Tibial nerve (tissue), 4 donors: Measurements from ENCODE around the gene PLEKHO1. TPM values are rescaled to one million over a fixed set of nuclear protein-coding genes. Genes with fewer than 3 reads are reported as not detected.

ENCODE experiments used
- DNase-seq, 2 donors: peaks; one replicate each; pipeline ENCODE4 v3.0.0-alpha.2; 2019; ENCODE audit warnings: low spot score in 2 of 2
- H3K27ac ChIP-seq, 4 donors: fragments of 200-600 bp; sonication (generic) in 3 of 4; one replicate each; pipeline ENCODE4 v1.5.1; 2017 to 2019; ENCODE audit warnings: mild to moderate bottlenecking in 1 of 4
- H3K27me3 ChIP-seq, 2 donors: fragments of 200-600 bp; sonication (generic) in 1 of 2; one replicate each; pipeline versions ENCODE4 v1.5.1 to v1.6.0; 2017 to 2019
- H3K36me3 ChIP-seq, 3 donors: fragments of 200-600 bp; sonication (generic); one replicate each; pipeline ENCODE4 v1.5.1; 2018 to 2019
- H3K4me1 ChIP-seq, 4 donors: fragments of 200-600 bp; sonication (generic) in 3 of 4; one replicate each; pipeline ENCODE4 v1.5.1; 2017 to 2019
- H3K4me3 ChIP-seq, 4 donors: fragments of 200-600 bp; sonication (generic) in 3 of 4; one replicate each; pipeline ENCODE4 v1.5.1; 2017 to 2019; ENCODE audit warnings: mild to moderate bottlenecking in 1 of 4, moderate library complexity in 1 of 4
- H3K9me3 ChIP-seq, 4 donors: fragments of 200-600 bp; sonication (generic) in 3 of 4; one replicate each; pipeline ENCODE4 v1.5.1; 2017 to 2019
- CTCF ChIP-seq, 5 experiments: fragments of 200-600 bp in 3 of 5; fragments of 450-650 bp in 2 of 5; sonication (generic) in 3 of 5; IDR thresholded peaks; one replicate each; pipeline ENCODE4 v1.5.1; 2016 to 2019; ENCODE audit warnings: antibody characterized with exemption in 5 of 5, mild to moderate bottlenecking in 3 of 5, moderate library complexity in 2 of 5
- EP300 ChIP-seq, 2 donors: sonication (generic); formaldehyde crosslinking; IDR thresholded peaks; one replicate each; pipeline ENCODE4 v1.6.1; 2017; ENCODE audit warnings: antibody characterized with exemption in 2 of 2, mild to moderate bottlenecking in 1 of 2
- POLR2A ChIP-seq, 2 donors: fragments of 450-650 bp; IDR thresholded peaks; one replicate each; pipeline ENCODE4 v1.6.1; 2017; ENCODE audit warnings: antibody characterized with exemption in 2 of 2, mild to moderate bottlenecking in 2 of 2, moderate library complexity in 2 of 2
- WGBS, 2 donors: methylation state at CpG; one replicate each; pipeline ENCODE4 v1.1.5; 2018; 5-methylcytosine and 5-hydroxymethylcytosine counted together
- total RNA-seq, 4 donors: library from RNA; depleted of rRNA; stranded (reverse); fragments of >200 nt; gene quantifications; one replicate each; pipeline ENCODE4 v1.1.0, GENCODE V29; 2016

Gene PLEKHO1
- total RNA-seq, 4 donors from 2014 or later: 37.8 to 55.2 (median 39.9) TPM

GRCh38 chr1:150186789-150187559, 37.3 kb downstream of the PLEKHO1 start:
- no peak for DNase-seq
- WGBS, 2 donors: 27 to 29% methylated on average over 10 of the region's 10 CpGs
- TF ChIP-seq POLR2A (IDR thresholded peaks at IDR 0.05) (no peak), CTCF (IDR thresholded peaks at IDR 0.05) (peak; percentile 22 to 65 (median 42)), EP300 (IDR thresholded peaks at IDR 0.05) (peak in 1 of 2 donors; percentile 51)
- Histone ChIP-seq H3K4me3 (no peak overlapping the region), H3K36me3 (no peaks in the 10 kb centered on the region), H3K4me1 (peaks cover 0 to 14% (median 7%) of the 10 kb centered on the region in 4 donors), H3K27me3 (no peaks in the 10 kb centered on the region), H3K27ac (peak overlapping the region in 3 of 4 donors; percentile 35 to 88 (median 69)), H3K9me3 (no peaks in the 10 kb centered on the region)

- H3K27ac ChIP-seq: no peak overlapping the region
Measured at GRCh38 chr1:150187560-150187931, 37.8 kb downstream of the PLEKHO1 start.

DNA sequence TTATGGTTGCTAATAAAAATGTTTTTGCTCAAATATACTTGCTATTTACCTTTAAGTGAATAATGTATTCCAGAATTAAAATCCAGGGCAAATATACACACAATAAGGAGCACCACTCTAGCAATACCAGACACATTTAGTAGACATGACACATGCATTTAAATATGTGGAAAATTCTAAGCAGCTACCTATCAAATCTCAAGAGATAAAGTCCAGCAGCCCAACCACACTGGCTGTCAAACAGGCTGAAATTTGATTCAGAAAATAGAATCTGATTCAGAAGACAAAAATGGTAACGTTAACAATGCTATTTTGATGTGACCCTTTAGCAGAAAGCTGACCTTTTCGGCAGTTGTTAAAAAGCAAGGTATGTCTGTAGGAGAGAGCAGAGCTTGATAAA, 42.3 kb downstream of the PLEKHO1 start:
- H3K4me3 ChIP-seq: no peak overlapping the region
- TF ChIP-seq EP300 (IDR thresholded peaks at IDR 0.05) (no peak), CTCF (IDR thresholded peaks at IDR 0.05) (no peak), POLR2A (IDR thresholded peaks at IDR 0.05) (no peak)
- no peaks in the 10 kb centered on the region for H3K9me3 ChIP-seq
- no peaks in the 10 kb centered on the region for H3K27me3 ChIP-seq
- no peak for DNase-seq
- H3K36me3 ChIP-seq: no peaks in the 10 kb centered on the region
- 50 to 55% methylated on average over 2 of the region's 2 CpGs for WGBS, 2 donors
- peaks cover 0 to 2% (median under 1%) of the 10 kb centered on the region in 4 donors for H3K4me1 ChIP-seq
- no peak overlapping the region for H3K27ac ChIP-seq

More at GRCh38 chr1:150187560-150187931, 37.8 kb downstream of the PLEKHO1 start:
- no peak for DNase-seq
- no peaks in the 10 kb centered on the region for H3K36me3 ChIP-seq
- TF ChIP-seq POLR2A (IDR thresholded peaks at IDR 0.05) (no peak), CTCF (IDR thresholded peaks at IDR 0.05) (peak in 1 of 5 experiments; percentile 17)
- no peaks in the 10 kb centered on the region for H3K9me3 ChIP-seq
- H3K4me1 ChIP-seq: peaks cover 0 to 14% (median 7%) of the 10 kb centered on the region in 4 donors
- no peaks in the 10 kb centered on the region for H3K27me3 ChIP-seq
- 6 to 14% methylated on average over 3 of the region's 3 CpGs for WGBS, 2 donors
- no peak overlapping the region for H3K4me3 ChIP-seq

DNA sequence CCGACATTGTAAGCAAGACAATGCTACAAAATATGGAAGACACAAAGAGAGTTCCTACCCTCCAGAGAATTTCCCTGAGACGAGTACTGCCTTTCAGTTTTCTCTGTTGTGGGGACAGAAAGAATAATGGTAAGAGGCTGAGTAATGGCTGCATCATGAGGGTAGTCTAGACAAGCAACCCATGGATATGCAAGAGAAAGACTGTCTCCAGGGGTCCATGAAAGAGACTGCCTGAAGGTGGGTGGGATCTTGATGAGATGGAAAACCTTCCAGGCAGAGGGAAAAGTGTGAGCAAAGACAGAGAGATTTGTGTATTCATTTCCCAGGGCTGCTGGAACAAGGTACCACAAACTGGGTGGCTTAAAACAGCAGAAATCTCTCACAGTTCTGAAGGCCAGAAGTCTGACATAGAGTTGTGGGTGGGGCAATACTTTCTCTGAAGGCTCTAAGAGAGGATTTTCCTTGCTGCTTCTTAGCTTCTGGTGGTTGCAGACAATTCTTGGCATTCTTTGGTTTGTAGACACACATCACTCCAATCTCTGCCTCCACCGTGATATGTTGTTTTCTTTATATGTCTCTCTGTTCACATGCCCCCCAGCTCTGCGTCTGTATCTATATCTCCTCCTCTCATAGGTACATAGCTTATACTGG, 44.8 kb downstream of the PLEKHO1 start:
- 80 to 81% methylated on average over 4 of the region's 4 CpGs for WGBS, 2 donors
- no peak for DNase-seq
- Histone ChIP-seq H3K4me1 (no peaks in the 10 kb centered on the region), H3K9me3 (no peaks in the 10 kb centered on the region), H3K27ac (no peak overlapping the region), H3K36me3 (no peaks in the 10 kb centered on the region), H3K4me3 (no peak overlapping the region), H3K27me3 (no peaks in the 10 kb centered on the region)
- TF ChIP-seq CTCF (IDR thresholded peaks at IDR 0.05): no peak
- no peak for TF ChIP-seq EP300 (IDR thresholded peaks at IDR 0.05)
- no peak for TF ChIP-seq POLR2A (IDR thresholded peaks at IDR 0.05)

DNA sequence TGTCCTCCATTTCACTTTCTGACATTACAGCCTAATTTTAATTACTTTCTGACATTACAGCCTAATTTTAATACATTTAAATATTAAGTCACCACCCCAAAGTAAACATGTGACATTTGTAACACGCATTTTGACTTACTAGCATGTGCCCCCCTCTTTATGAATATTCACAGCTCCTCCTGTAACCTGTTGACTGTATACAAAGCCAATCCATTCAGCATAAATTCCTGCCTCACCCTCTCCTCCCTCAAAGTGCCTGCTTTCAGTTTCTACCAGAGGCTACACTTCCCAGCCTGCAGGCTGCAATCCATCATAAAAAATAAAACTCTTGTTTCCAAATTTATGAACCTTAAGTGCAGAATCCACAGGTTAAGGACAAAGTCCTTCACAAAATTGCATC, 46.7 kb downstream of the PLEKHO1 start:
- no peaks in the 10 kb centered on the region for H3K36me3 ChIP-seq
- no peak for DNase-seq
- WGBS, 2 donors: 70 to 73% methylated on average over 1 of the region's 1 CpG
- TF ChIP-seq POLR2A (IDR thresholded peaks at IDR 0.05) (no peak), CTCF (IDR thresholded peaks at IDR 0.05) (no peak), EP300 (IDR thresholded peaks at IDR 0.05) (no peak)
- H3K9me3 ChIP-seq: peaks cover 0 to 5% (median 0%) of the 10 kb centered on the region in 4 donors
- no peaks in the 10 kb centered on the region for H3K27me3 ChIP-seq
- no peak overlapping the region for H3K27ac ChIP-seq
- no peaks in the 10 kb centered on the region for H3K4me1 ChIP-seq
- no peak overlapping the region for H3K4me3 ChIP-seq
